NT2/D1 (cell line): Measurements from ENCODE around the gene NR1I2.

Source experiments
- YY1 ChIP-seq: IDR thresholded peaks from 2 replicates; pipeline ENCODE4 v1.6.1; 2011; ENCODE audit not compliant: insufficient read length, insufficient read depth
- ZNF274 ChIP-seq: IDR thresholded peaks from 2 replicates; pipeline ENCODE4 v1.6.1; 2011; ENCODE audit warnings: mild to moderate bottlenecking, low read depth, low read length

- TF ChIP-seq YY1 = no peak
- no peak for TF ChIP-seq ZNF274
Measured at GRCh38 chr3:119831022-119831421, 49.1 kb downstream of the NR1I2 start.
